Spinal cord (tissue), 10 donors: ENCODE results near the gene BAMBI. TPM values are rescaled to one million over a fixed set of nuclear protein-coding genes. Genes with fewer than 3 reads are reported as not detected.

Experiments used
- DNase-seq, 6 donors: peaks; one replicate each; pipeline versions ENCODE4 v3.0.0 to v3.0.0-alpha.2; 2013 to 2015; ENCODE audit warnings: low spot score in 6 of 6, low read depth in 4 of 6
- H3K27ac ChIP-seq: one replicate; pipeline ENCODE4 v1.5.1; 2013; ENCODE audit warnings: low read depth, low read length, control low read depth
- H3K27me3 ChIP-seq: one replicate; pipeline ENCODE4 v1.6.1; 2013; ENCODE audit warnings: low read length; ENCODE audit not compliant: control insufficient read depth, insufficient read depth
- H3K36me3 ChIP-seq: one replicate; pipeline ENCODE4 v1.6.1; 2013; ENCODE audit warnings: low read length; ENCODE audit not compliant: control insufficient read depth, insufficient read depth
- H3K4me1 ChIP-seq: one replicate; pipeline ENCODE4 v1.6.1; 2013; ENCODE audit warnings: low read length; ENCODE audit not compliant: control insufficient read depth, insufficient read depth
- H3K4me3 ChIP-seq: one replicate; pipeline ENCODE4 v1.5.1; 2013; ENCODE audit warnings: low read depth, low read length, control low read depth
- H3K9me3 ChIP-seq: one replicate; pipeline ENCODE4 v1.6.1; 2013; ENCODE audit warnings: low read length; ENCODE audit not compliant: control insufficient read depth, insufficient read depth
- WGBS: methylation state at CpG from one replicate; pipeline ENCODE4 v1.1.5; 2013; ENCODE audit warnings: missing lambda C conversion rate; ENCODE audit not compliant: insufficient coverage; 5-methylcytosine and 5-hydroxymethylcytosine counted together
- polyA plus RNA-seq, 2 donors: library from polyadenylated mRNA; unstranded; fragments of 120-200 nt; gene quantifications; one replicate each; pipeline ENCODE4 v1.2.1, GENCODE V29; 2013; ENCODE audit not compliant: insufficient read length in 2 of 2
- total RNA-seq, 2 donors: library from RNA; depleted of rRNA in 1 of 2; stranded (reverse); fragments of 120-200 nt in 1 of 2; fragments of >200 nt in 1 of 2; gene quantifications; one replicate each; pipeline versions ENCODE4 v1.2.3 to v1.2.4, GENCODE V29; 2013 to 2014
- donor health status: healthy.

BAMBI gene
- total and polyA plus RNA-seq, 4 donors: 15.0 to 47.4 (median 43.6) TPM

- no peaks in the 10 kb centered on the region for H3K4me1 ChIP-seq
- no peaks in the 10 kb centered on the region for H3K36me3 ChIP-seq
- no peaks in the 10 kb centered on the region for H3K27me3 ChIP-seq
- H3K4me3 ChIP-seq: no peak overlapping the region
- no peaks in the 10 kb centered on the region for H3K9me3 ChIP-seq
- no peak overlapping the region for H3K27ac ChIP-seq
- WGBS: 67% methylated on average over 1 of the region's 7 CpGs
- DNase-seq: no peak
Measured at GRCh38 chr10:28714401-28715053, 37.2 kb downstream of the BAMBI start.

GRCh38 chr10:28715246-28715645 lies 37.9 kb downstream of the BAMBI start:
- whole genome bisulfite sequencing: 59% methylated on average over 3 of the region's 4 CpGs
- DNase-seq: no peak

DNA sequence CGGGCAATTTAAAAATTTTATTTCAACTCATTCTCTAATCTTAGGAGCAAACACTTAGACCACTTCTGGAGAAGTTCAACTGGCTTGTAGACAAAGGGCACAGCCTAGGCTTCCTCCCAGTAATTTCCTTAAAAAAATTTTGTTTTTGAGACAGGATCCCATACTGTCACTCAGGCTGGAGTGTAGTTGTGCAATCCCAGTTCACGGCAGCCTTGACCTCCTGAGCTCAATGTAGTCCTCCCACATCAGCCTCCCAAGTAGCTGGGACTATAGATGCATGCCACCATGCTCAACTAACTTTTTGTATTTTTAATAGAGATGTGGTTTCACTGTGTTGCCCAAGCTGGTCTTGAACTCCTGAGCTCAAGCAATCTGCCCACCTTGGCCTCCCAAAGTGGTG lies 38.4 kb downstream of the BAMBI start:
- Histone ChIP-seq H3K4me1 (no peaks in the 10 kb centered on the region), H3K27me3 (no peaks in the 10 kb centered on the region), H3K27ac (no peak overlapping the region), H3K36me3 (no peaks in the 10 kb centered on the region), H3K4me3 (no peak overlapping the region), H3K9me3 (no peaks in the 10 kb centered on the region)
- no peak for DNase-seq
- 100% methylated on average over 1 of the region's 2 CpGs for WGBS

More at GRCh38 chr10:28715246-28715645, 37.9 kb downstream of the BAMBI start:
- H3K4me1 ChIP-seq: no peaks in the 10 kb centered on the region
- no peaks in the 10 kb centered on the region for H3K27me3 ChIP-seq
- H3K36me3 ChIP-seq: no peaks in the 10 kb centered on the region
- H3K4me3 ChIP-seq: no peak overlapping the region
- H3K27ac ChIP-seq: no peak overlapping the region
- H3K9me3 ChIP-seq: no peaks in the 10 kb centered on the region

- no peak overlapping the region for H3K27ac ChIP-seq
- no peak for DNase-seq
- H3K4me3 ChIP-seq: no peak overlapping the region
- H3K36me3 ChIP-seq: no peaks in the 10 kb centered on the region
- WGBS: no CpG with 5 or more reads among the region's 1 CpG
- no peaks in the 10 kb centered on the region for H3K9me3 ChIP-seq
- H3K27me3 ChIP-seq: peaks cover 5% of the 10 kb centered on the region
- H3K4me1 ChIP-seq: peaks cover 7% of the 10 kb centered on the region
Measured at GRCh38 chr10:28716748-28717147, 39.4 kb downstream of the BAMBI start.

DNA sequence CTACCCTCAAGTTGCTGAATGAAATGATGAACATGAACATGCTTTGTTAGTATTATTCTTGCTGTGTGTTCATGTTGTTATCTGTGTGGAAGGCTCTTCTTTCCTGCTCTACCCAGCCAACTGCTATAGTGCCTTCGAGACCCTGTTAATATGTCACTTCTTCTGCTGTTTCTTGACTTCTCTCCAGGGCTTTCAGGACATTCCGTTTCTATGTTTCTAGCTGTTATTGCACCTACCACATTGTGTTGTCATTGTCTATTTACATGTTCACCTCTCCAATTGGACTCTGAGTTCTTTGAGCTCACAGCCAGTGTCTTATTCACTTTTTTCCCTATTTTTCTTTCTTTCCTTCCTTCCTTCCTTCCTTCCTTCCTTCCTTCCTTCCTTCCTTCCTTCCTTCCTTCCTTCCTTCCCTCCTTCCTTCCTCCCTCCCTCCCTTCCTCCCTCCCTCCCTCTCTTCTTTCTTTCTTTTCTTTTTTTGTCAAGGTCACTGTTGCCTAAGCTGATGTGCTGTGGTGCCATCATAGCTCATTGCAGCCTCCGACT lies 40.4 kb downstream of the BAMBI start:
- Histone ChIP-seq H3K27me3 (peaks cover 9% of the 10 kb centered on the region), H3K4me1 (peaks cover 16% of the 10 kb centered on the region), H3K4me3 (no peak overlapping the region), H3K36me3 (no peaks in the 10 kb centered on the region), H3K9me3 (no peaks in the 10 kb centered on the region), H3K27ac (no peak overlapping the region)
- 69% methylated on average over 3 of the region's 3 CpGs for WGBS
- no peak for DNase-seq

- Histone ChIP-seq H3K4me3 (no peak overlapping the region), H3K9me3 (no peaks in the 10 kb centered on the region), H3K27ac (no peak overlapping the region), H3K27me3 (peaks cover 9% of the 10 kb centered on the region), H3K36me3 (no peaks in the 10 kb centered on the region), H3K4me1 (peaks cover 16% of the 10 kb centered on the region)
- no peak for DNase-seq
- 93% methylated on average over 3 of the region's 8 CpGs for WGBS
Measured at GRCh38 chr10:28719789-28720436, 42.6 kb downstream of the BAMBI start.

GRCh38 chr10:28721318-28721951 lies 44.1 kb downstream of the BAMBI start:
- no peaks in the 10 kb centered on the region for H3K36me3 ChIP-seq
- H3K27me3 ChIP-seq: peaks cover 9% of the 10 kb centered on the region
- H3K4me1 ChIP-seq: peaks cover 16% of the 10 kb centered on the region
- 11% methylated on average over 7 of the region's 11 CpGs for WGBS
- H3K27ac ChIP-seq: peak overlapping the region; percentile 47
- no peaks in the 10 kb centered on the region for H3K9me3 ChIP-seq
- peak overlapping the region; percentile 43 for H3K4me3 ChIP-seq
- DNase-seq: peak in 1 of 6 donors; percentile 49

- Histone ChIP-seq H3K4me1 (peaks cover 16% of the 10 kb centered on the region), H3K27ac (peak overlapping the region; percentile 47), H3K27me3 (peaks cover 9% of the 10 kb centered on the region), H3K36me3 (no peaks in the 10 kb centered on the region), H3K4me3 (peak overlapping the region; percentile 43), H3K9me3 (no peaks in the 10 kb centered on the region)
- 2% methylated on average over 46 of the region's 46 CpGs for WGBS
- peak in 3 of 6 donors; percentile 39 to 87 (median 80) for DNase-seq
Measured at GRCh38 chr10:28722065-28722803, 44.9 kb downstream of the BAMBI start.

- H3K9me3 ChIP-seq: no peaks in the 10 kb centered on the region
- no peak overlapping the region for H3K27ac ChIP-seq
Measured at GRCh38 chr10:28728366-28728765, 51.0 kb downstream of the BAMBI start.

More at GRCh38 chr10:28728366-28728765, 51.0 kb downstream of the BAMBI start:
- Histone ChIP-seq H3K27me3 (no peaks in the 10 kb centered on the region), H3K4me3 (no peak overlapping the region), H3K4me1 (peaks cover 3% of the 10 kb centered on the region), H3K36me3 (no peaks in the 10 kb centered on the region)
- no peak for DNase-seq
- WGBS: no CpG with 5 or more reads among the region's 1 CpG
